Astrocyte of the cerebellum (primary cell): Measurements from ENCODE around the gene SLC24A4.

Source experiments
- DNase-seq: peaks from one replicate; pipeline ENCODE4 v3.0.0-alpha.2; 2011; ENCODE audit warnings: low read depth
- H3K4me3 ChIP-seq: 2 replicates; pipeline ENCODE4 v1.5.1; 2011; ENCODE audit warnings: mild to moderate bottlenecking, low read depth, low read length, moderate library complexity
- in situ Hi-C: cut with HindIII; loops from 2 replicates; pipeline ENCODE4 v1.10.0; 2017; ENCODE audit warnings: low sequenced_read_pairs
- TF ChIP-seq, protein P1 (sequence below): IDR thresholded peaks from 2 replicates; pipeline ENCODE4 v1.5.1; 2012; ENCODE audit warnings: low read length, low read depth, moderate library complexity, mild to moderate bottlenecking; ENCODE audit errors: missing control alignments

SLC24A4 gene

DNA sequence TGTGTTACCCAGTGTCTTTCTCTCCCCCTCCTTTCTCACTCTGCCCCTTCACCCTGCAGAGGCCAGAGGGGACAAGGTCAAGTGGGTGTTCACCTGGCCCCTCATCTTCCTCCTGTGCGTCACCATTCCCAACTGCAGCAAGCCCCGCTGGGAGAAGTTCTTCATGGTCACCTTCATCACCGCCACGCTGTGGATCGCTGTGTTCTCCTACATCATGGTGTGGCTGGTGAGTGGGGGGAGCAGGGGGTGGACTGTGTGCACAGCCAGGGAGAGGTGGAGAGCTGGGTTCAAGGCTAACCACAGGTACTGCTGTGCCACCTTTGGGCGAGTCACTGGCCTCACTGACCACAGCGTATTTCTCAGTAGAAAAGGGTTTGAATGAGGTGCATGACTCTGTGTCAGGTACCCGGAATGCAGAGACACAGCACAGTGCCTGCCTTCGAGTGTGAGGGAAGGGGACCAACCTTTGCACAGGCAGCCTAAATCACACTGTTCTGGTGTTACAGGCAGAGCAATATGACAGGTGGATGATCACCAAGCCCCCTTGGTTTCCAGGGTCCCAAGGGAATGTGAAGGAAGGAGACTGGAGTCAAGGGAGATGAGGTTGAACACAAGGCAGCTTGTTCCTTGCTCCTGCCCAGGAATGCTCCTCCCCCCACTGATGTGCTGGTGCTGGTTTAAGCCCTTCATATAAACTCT lies 159.8 kb downstream of the SLC24A4 start:
- in situ Hi-C loops, result no loop called here
- TF ChIP-seq, protein P1, sequence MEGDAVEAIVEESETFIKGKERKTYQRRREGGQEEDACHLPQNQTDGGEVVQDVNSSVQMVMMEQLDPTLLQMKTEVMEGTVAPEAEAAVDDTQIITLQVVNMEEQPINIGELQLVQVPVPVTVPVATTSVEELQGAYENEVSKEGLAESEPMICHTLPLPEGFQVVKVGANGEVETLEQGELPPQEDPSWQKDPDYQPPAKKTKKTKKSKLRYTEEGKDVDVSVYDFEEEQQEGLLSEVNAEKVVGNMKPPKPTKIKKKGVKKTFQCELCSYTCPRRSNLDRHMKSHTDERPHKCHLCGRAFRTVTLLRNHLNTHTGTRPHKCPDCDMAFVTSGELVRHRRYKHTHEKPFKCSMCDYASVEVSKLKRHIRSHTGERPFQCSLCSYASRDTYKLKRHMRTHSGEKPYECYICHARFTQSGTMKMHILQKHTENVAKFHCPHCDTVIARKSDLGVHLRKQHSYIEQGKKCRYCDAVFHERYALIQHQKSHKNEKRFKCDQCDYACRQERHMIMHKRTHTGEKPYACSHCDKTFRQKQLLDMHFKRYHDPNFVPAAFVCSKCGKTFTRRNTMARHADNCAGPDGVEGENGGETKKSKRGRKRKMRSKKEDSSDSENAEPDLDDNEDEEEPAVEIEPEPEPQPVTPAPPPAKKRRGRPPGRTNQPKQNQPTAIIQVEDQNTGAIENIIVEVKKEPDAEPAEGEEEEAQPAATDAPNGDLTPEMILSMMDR, result no peak
- DNase-seq, result no peak
- H3K4me3 ChIP-seq, result no peak overlapping the region

DNA sequence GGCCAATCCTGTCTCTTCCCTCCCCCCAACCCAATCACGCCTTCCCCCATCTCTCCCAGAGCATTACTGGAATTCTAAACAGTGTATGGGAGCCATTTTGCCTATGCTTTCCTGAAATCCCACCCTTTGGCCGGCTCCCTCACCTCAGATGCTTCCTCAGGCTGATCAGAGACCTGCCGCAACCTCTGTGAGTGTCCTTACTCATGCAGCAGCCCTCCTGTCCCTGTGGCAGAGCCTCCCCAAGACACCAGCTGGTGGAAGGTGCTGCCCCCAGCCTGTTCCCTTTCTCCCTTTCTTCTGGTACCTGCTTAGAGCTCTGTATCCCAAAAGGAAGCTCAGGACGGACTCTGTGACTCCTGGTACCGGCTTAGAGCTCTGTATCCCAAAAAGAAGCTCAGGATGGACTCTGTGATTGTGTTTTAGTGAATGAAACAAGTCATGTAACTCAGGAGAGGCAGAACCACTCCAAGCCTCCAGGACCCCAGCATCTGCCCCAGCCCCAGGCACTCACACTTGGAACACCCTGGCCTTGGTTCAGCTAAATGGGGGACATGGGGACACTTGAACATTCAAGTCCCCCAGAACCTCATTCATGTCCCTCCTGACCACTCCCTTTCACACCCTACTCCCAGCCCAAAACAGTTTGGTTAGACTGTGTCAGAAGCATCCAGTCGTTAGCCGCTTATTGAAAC lies 161.3 kb downstream of the SLC24A4 start:
- no peak overlapping the region for H3K4me3 ChIP-seq
- no peak for DNase-seq
- TF ChIP-seq, protein P1, result no peak
- in situ Hi-C loops, result no loop called here

DNA sequence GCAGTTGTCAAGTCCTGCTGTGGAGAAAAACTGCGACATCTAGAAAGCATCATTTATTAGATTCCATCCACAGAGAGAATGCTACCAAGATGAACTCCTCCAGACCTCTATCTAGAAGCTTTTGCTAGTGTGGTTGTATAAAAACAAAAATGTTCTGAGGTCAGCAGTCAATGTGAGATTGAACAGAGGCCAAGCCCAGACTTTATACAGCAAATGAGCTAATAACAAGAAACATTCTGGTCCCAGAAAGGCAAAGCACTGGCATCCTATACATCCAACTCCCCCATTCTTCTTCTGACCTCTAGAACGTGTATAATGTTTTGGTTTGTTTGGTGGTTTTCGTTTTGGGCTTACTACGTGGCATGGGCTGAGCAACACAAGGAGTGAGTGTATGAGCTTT lies 163.9 kb downstream of the SLC24A4 start:
- TF ChIP-seq, protein P1, result no peak
- DNase-seq, result peak; percentile 68
- H3K4me3 ChIP-seq, result no peak overlapping the region
- in situ Hi-C loops, result no loop called here

DNA sequence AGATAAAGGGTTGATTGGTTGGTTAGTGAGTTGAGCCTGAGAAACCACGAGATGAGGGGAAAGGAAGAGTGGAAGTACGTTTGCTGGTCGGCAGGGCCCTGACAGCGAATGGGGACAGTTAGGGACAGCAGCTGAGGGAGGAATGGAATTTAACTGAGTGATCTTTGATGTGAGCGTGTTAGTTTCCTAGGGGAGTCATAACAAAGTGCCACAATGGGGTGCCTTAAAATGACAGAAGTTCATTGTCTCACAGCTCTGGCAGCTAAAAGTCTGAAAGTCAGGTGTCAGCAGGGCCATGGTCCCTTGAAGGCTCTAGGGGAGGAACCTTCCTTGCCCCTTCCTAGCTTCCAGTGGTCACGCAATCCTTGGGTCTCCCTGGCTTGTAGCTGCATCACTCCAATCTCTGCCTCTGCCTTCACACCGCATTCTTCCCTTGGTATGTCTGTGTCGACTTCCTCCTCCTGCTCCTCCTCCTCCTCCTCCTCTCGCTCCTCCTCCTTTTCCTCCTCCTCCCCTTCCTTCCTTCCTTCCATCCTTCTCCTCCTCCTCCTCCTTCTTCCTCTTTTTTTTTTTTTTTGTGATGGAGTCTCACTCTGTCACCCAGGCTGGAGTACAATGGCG lies 164.7 kb downstream of the SLC24A4 start:
- TF ChIP-seq, protein P1, result no peak
- no peak for DNase-seq
- in situ Hi-C loops, result no loop called here
- no peak overlapping the region for H3K4me3 ChIP-seq

DNA sequence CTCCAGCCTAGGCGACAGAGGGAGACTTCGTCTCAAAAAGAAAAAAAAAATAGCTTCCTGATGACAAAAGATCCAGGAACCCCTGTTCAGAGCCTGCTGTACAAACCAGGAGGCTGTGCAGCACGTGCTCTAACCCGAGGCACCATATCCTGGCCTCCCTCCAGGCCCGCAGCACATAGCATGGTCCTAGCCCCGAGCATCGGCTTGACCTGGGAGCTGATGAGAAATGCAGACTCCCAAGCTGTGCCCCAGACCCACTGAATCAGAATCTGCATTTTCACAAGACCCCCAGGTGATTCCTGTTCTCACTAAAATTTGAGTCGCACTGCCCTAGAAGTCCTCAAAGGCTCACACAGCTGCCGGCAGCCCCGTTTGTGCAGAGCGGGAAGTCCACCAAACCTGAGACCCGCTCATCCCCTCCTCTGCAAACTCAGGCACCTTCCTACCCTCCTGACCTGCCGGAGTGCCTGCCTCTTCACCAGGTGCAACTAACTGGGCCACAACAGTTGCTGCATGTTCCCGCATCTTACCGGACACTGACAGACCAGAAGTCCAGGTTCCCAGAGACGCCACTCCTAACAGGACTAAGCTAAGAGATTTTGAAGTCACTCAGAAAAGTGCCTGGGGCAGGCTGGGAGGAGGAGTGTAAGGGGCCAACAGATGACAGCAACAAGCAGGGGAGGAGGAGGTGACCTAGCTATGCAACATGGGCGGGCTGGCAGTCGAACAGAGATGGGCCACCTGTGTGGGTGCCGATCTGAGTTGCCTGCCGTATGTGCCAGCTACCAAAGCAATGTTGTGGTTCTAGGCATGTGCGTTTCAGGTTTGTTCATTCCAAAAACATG lies 166.7 kb downstream of the SLC24A4 start:
- no peak for DNase-seq
- H3K4me3 ChIP-seq, result no peak overlapping the region
- TF ChIP-seq, protein P1, result no peak
- in situ Hi-C loops, result no loop called here
